Medulla oblongata (tissue), 1 donor: ENCODE data around the gene OR6C65.

Source experiments
- DNase-seq: peaks from one replicate; pipeline ENCODE4 v3.0.0-alpha.2; 2015; ENCODE audit errors: extremely low spot score

OR6C65 gene

DNA sequence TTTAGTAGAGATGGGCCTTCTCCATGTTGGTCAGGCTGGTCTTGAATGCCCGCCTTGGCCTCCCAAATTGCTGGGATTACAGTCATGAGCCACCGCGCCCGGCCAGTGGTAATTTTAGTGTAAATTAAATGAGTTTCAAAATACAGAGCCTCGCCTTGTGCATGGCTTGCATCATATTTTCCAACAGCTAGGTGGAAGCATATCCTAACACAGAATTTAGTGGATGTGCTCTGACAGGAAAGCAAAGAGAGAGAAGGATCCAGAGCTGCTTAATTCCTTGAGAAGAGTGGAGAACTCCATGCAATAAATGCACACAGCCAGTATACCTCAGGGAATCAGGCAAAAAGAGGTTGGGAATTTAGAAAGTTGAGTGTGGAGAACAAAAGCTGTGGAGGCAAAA, 46.0 kb downstream of the OR6C65 start:
- peak; percentile 54 for DNase-seq

DNA sequence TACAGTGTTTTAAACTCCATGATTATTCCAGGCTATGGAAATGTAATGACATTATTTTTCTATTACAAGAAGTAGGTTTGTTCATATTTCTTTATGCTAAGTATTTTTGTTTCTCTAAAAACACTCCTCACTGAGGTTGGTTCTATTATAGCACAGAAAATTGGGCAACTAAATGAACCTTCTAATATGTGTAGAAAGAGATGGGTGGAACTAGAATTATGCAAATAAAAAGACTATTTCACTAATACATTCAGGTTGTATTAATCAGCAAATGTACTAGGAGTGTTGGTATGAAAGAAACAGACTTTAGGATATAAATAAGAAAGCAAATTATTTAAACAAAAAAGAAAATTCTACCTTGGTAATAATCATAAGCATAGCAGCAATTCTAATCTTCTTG, 48.5 kb downstream of the OR6C65 start:
- DNase-seq = no peak
